Measurements from ENCODE around the gene APRT. TPM values are rescaled to one million over a fixed set of nuclear protein-coding genes. Genes with fewer than 3 reads are reported as not detected.

The APRT gene
- total RNA-seq, 2 experiments from 2014 or later, result 153 to 154 TPM

DNA sequence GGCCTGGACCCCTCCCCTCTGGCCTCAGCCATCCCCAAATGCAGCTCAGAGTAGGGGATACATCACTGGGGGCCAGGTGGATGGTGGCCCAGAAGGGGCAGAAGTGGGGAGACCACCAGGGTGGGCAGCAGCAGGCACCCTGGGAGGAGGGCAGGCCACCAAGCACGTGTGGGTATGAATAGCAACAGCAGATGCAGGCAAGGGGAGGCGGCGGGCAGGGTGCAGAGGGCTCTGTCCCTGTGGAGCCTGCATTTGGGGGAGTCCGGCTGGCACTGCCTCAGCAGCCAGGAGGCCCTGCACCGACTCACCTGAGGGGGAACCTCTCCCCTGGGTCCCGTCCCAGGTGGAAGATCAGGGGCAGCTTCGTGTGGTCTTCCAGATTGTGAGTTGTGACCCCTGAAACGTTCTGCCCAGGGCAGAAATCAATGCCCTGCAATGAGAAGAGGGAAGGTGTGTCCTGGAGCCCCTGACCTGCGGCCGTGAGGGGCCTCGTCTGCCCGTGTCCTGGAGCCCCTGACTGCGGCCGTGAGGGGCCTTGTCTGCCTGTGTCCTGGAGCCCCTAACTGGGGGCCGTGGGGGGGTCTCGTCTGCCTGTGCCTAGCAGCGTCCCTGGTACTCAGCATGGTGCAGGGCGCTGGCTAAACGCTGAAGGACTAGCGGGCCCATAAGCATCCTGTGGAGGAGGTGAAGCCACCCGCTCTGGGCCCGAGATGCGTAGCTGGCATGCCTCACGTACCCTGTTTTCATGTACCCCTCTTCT is 10.7 kb upstream of the APRT start:
- no peaks in the 10 kb centered on the region for H3K4me1 ChIP-seq (ENCODE audit: insufficient read depth, low read length)
- no peaks in the 10 kb centered on the region for H3K9me3 ChIP-seq (ENCODE audit: control insufficient read depth in 1 of 2, insufficient read depth in 1 of 2, low read length in 2 of 2)
- DNase-seq (no peak), ATAC-seq (ENCODE audit: poor library complexity) (no peak)
- Mint-ChIP-seq H3K36me3 (ENCODE audit: low read depth) (peaks cover 6% of the 10 kb centered on the region), H3K27me3 (no peaks in the 10 kb centered on the region), H3K4me3 (no peak overlapping the region), H3K4me1 (ENCODE audit: low read depth) (no peaks in the 10 kb centered on the region), H3K9me3 (no peaks in the 10 kb centered on the region), H3K27ac (no peak overlapping the region)
- intact Hi-C loops (cut with DNase I, micrococcal nuclease), result no loop called here
- no peaks in the 10 kb centered on the region for H3K27me3 ChIP-seq (ENCODE audit: control insufficient read depth in 1 of 2, insufficient read depth in 2 of 2, low read length in 2 of 2)
- TF ChIP-seq, protein P1, sequence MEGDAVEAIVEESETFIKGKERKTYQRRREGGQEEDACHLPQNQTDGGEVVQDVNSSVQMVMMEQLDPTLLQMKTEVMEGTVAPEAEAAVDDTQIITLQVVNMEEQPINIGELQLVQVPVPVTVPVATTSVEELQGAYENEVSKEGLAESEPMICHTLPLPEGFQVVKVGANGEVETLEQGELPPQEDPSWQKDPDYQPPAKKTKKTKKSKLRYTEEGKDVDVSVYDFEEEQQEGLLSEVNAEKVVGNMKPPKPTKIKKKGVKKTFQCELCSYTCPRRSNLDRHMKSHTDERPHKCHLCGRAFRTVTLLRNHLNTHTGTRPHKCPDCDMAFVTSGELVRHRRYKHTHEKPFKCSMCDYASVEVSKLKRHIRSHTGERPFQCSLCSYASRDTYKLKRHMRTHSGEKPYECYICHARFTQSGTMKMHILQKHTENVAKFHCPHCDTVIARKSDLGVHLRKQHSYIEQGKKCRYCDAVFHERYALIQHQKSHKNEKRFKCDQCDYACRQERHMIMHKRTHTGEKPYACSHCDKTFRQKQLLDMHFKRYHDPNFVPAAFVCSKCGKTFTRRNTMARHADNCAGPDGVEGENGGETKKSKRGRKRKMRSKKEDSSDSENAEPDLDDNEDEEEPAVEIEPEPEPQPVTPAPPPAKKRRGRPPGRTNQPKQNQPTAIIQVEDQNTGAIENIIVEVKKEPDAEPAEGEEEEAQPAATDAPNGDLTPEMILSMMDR (IDR thresholded peaks at IDR 0.05), result no peak
- H3K27ac ChIP-seq (ENCODE audit: low read depth in 1 of 2, low read length in 2 of 2), result no peak overlapping the region
- ChIA-PET POLR2A (interaction anchor here (1.0 kb wide), 1 partner anchor 10 kb away, joined by 4 read pairs; no protein-coding TSS in a partner anchor), CTCF (no interaction called here)
- no peak overlapping the region for H3K4me3 ChIP-seq (ENCODE audit: low read length)
- H3K36me3 ChIP-seq (ENCODE audit: insufficient read depth, low read length), result peaks cover 21% of the 10 kb centered on the region

DNA sequence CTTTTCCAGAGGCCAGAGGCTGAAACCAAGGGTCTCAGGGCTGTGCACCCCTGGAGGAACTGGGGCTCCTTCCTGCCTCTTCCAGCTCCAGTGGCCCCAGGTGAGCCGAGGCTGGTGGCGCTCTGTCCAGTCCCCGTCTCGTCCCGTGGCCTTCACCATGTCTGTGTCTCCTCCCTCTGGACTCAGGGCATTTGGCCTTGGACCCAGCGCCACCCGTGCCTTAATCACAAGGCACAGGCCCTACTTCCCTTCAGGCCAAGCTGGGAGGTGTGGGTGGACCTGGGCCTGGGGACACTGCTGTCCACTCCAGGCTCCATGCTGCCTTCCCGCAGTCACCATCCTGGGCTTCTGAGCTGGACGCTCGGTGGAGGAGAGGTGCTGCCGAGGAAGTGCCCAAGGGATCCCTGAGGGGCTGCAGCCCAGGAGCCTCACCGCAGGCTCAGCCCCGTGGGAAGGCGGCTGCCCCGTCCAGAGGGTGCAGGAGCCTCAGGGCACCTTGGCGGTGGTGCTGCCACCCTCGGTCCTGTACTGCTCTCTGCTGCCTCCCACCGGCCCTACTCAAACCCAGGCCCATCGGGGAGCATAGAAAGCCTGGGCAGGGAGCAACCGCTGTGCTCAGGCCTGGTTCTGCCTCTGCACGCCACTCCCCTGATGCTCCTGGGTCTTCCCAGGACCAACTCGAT is 9.6 kb upstream of the APRT start:
- ATAC-seq (ENCODE audit: poor library complexity), result no peak
- no peak overlapping the region for H3K27ac Mint-ChIP-seq

DNA sequence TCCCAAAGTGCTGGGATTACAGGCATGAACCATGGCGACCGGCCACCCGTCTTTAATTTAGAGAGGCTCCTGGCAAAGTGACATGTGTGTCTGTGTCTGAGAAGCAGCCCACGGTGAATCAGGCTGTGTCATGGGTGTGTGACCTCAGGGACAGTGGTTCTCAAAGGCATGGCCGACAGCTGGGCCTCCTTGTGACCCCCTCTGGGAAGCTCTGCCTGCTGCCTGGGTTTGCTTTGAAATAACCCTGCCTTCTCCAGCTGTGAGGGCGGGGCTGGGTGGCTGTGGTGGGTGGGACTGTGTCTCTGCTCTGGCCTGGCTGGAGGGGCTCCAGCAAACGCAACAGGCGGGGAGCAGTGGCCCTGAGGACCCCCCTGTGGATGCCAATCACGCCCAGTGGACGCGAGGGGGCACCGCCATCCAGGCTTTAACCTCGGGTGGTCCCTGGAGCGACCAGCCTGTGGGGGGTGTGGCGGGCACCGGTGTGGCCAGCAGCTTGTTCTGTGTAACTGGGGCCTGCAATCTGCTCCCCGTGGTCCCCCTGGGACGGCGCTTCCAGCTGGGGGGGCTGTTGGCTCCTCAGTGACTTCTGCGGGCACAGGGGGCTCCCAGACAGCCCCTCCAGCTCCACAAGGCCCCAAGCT is 8.8 kb upstream of the APRT start:
- DNase-seq (no peak), ATAC-seq (ENCODE audit: poor library complexity) (no peak)
- Histone ChIP-seq H3K9me3 (ENCODE audit: control insufficient read depth in 1 of 2, insufficient read depth in 1 of 2, low read length in 2 of 2) (no peaks in the 10 kb centered on the region), H3K4me1 (ENCODE audit: insufficient read depth, low read length) (no peaks in the 10 kb centered on the region), H3K4me3 (ENCODE audit: low read length) (no peak overlapping the region), H3K36me3 (ENCODE audit: insufficient read depth, low read length) (peaks cover 21% of the 10 kb centered on the region), H3K27ac (ENCODE audit: low read depth in 1 of 2, low read length in 2 of 2) (no peak overlapping the region), H3K27me3 (ENCODE audit: control insufficient read depth in 1 of 2, insufficient read depth in 2 of 2, low read length in 2 of 2) (no peaks in the 10 kb centered on the region)
- TF ChIP-seq, protein P1 (IDR thresholded peaks at IDR 0.05), result no peak
- intact Hi-C loops (cut with DNase I, micrococcal nuclease), result no loop called here
- Mint-ChIP-seq H3K4me1 (ENCODE audit: low read depth) (no peaks in the 10 kb centered on the region), H3K27ac (no peak overlapping the region), H3K9me3 (no peaks in the 10 kb centered on the region), H3K36me3 (ENCODE audit: low read depth) (peaks cover 6% of the 10 kb centered on the region), H3K27me3 (no peaks in the 10 kb centered on the region), H3K4me3 (no peak overlapping the region)
- ChIA-PET CTCF (interaction anchor here (1.2 kb wide), 1 partner anchor 37 kb away, joined by 3 read pairs; no protein-coding TSS in a partner anchor), POLR2A (no interaction called here)

More for the DNA sequence above, 9.6 kb upstream of the APRT start:
- ChIA-PET POLR2A (interaction anchor here (1.0 kb wide), 1 partner anchor 9 kb away, joined by 4 read pairs; no protein-coding TSS in a partner anchor), CTCF (no interaction called here)
- intact Hi-C loops (cut with DNase I, micrococcal nuclease), result no loop called here
- TF ChIP-seq, protein P1 (IDR thresholded peaks at IDR 0.05), result no peak
- Mint-ChIP-seq H3K9me3 (no peaks in the 10 kb centered on the region), H3K27me3 (no peaks in the 10 kb centered on the region), H3K4me1 (ENCODE audit: low read depth) (no peaks in the 10 kb centered on the region), H3K36me3 (ENCODE audit: low read depth) (peaks cover 6% of the 10 kb centered on the region), H3K4me3 (no peak overlapping the region)
- Histone ChIP-seq H3K27me3 (ENCODE audit: control insufficient read depth in 1 of 2, insufficient read depth in 2 of 2, low read length in 2 of 2) (no peaks in the 10 kb centered on the region), H3K4me3 (ENCODE audit: low read length) (no peak overlapping the region), H3K4me1 (ENCODE audit: insufficient read depth, low read length) (no peaks in the 10 kb centered on the region), H3K27ac (ENCODE audit: low read depth in 1 of 2, low read length in 2 of 2) (no peak overlapping the region), H3K9me3 (ENCODE audit: control insufficient read depth in 1 of 2, insufficient read depth in 1 of 2, low read length in 2 of 2) (no peaks in the 10 kb centered on the region), H3K36me3 (ENCODE audit: insufficient read depth, low read length) (peaks cover 21% of the 10 kb centered on the region)
- no peak for DNase-seq
